IPS DF 19.7 (cell line): Measurements from ENCODE around the gene CRYAA.
"Not testable (repeated sequence)": the region's sequence is repeated elsewhere in the genome, so short reads cannot be mapped to it uniquely, and the experiment has no call there.

ENCODE experiments used
- DNase-seq: peaks from one replicate; pipeline ENCODE4 v3.0.0-alpha.2; 2013; ENCODE audit warnings: low read depth, low spot score

The CRYAA gene, protein sequence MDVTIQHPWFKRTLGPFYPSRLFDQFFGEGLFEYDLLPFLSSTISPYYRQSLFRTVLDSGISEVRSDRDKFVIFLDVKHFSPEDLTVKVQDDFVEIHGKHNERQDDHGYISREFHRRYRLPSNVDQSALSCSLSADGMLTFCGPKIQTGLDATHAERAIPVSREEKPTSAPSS

GRCh38 chr21:43168708-43169107 lies at the start of gene CRYAA:
Gene CRYAA (plus strand): TSS chr21:43169008. CDS start chr21:43169100, 92 bp downstream.
- DNase-seq = not testable (repeated sequence)

- DNase-seq = not testable (repeated sequence)
Observed at GRCh38 chr21:43130094-43130493, 38.7 kb upstream of the CRYAA start.

DNA sequence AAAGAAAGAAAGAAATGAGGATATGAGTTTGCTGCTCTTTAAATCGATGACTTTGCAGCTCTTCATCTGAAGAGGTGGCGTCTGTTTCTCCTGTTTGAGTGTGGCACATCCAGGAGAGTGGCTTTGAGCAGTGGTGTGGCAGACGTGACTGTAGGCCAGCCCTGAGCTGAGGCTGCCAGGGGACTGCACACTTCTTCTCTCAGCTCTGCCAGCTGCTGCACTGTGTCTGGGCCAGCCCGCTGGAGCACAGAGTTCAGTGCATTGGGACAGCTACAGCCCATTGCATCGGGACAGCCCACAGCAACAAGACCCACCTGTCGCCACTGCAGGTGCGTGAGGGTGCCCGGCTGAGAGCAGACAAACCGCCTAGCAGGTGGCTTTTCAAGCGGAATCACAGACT lies 34.3 kb upstream of the CRYAA start:
- not testable (repeated sequence) for DNase-seq

DNA sequence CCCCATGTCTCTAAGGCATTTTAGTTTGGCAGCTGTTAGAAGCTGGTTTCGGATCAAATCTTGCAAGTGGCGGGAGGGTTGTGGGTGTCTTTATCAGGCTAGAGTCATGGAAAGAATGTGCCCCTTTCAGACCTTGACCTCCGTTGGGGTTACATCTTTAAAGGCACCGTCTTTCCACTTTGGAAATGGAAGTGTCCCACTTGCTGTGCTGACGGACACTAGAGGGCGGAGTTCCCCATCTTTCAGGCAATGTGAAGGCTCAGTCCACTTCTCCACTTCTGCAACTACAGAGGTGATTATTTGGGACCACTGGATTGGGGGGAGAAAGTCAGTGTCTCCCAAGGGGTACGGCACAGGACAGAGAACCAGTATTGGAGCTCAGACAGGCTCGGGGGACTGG lies 29.9 kb upstream of the CRYAA start:
- DNase-seq = not testable (repeated sequence)

GRCh38 chr21:43141407-43141806 lies 27.4 kb upstream of the CRYAA start:
- not testable (repeated sequence) for DNase-seq

- DNase-seq = not testable (repeated sequence)
Observed at GRCh38 chr21:43146637-43147036, 22.2 kb upstream of the CRYAA start.

DNA sequence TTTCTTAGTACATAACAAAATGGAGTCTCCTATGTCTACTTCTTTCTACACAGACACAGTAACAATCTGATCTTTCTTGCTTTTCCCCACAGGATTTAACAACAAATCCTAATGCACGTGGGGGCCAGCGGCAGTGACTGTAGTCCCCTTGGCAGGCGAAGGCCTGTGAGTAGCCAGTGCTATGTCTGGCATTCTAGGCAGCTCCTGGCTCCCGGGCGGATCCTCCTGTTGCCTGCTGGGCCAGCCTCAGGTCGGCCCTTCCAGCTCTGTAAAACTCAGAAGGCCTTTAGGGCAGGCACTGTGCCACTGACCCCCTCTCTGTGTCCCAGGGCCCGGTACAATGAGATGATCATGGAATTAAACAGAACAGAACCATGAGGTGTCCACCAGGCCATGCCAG lies 20.8 kb upstream of the CRYAA start:
- DNase-seq = not testable (repeated sequence)

GRCh38 chr21:43149344-43149743 lies 19.5 kb upstream of the CRYAA start:
- not testable (repeated sequence) for DNase-seq

DNA sequence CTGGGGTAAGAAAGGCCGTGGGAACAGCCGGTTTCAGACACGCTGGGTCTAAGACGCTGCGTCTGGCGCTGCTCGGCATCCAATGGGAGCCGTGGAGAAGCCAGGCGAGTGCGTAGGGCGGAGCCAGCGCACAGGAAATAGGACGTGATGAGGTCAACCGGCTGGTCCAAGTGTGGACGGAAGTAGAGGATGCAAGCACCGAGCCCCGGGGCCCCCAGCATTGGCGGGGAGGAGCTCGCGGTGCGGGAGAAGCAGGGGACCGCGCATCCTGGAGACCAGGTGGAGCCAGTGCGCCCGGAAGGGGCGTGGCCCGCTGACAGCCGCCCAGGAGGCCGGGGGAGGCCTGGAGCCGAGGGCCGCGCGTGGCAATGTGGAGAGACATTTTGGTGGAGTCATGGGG lies 15.2 kb upstream of the CRYAA start:
- DNase-seq = not testable (repeated sequence)

GRCh38 chr21:43159279-43160175 lies 9.3 kb upstream of the CRYAA start:
- not testable (repeated sequence) for DNase-seq

DNA sequence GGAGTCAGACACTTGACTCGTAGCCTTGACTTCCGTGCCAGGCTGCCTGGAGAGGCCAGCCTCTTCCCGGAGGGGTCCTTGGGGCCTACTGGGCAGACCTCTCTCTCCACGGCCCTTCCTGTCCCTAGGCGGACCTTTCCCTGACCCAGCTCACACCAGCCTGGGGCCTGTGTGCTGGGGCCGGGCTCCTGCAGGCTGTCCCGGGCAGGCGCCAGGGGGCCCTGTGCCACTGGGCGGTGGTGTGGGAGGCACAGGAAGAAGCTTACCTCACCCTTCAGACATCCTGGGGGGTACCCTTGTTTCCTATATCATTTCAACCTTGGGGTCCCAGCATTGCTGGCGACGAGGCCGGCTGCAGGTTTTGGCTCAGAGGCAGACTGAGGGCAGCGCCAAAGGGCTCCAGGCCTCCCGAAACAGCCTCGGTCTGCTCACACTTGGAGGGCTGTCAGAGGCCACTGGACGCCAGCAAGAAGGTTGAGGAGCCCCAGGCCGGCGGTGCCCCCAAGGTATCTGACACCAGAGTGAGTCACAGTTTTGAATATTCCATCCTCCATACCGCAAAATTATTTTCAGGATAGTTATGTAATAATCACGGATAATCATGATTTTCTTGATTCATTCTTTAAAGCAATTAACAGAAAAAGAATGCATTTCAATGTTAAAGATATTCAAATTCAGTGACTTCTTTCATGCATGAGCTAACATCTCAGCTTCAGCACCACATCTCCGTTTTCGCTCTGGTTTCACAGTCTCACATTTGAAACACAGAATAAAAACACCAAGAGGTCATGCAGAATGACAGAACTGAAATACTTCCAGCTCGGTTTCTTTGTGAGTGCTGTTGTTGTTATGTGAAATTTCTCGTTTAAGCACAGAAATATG lies 6.7 kb upstream of the CRYAA start:
- DNase-seq = not testable (repeated sequence)

DNA sequence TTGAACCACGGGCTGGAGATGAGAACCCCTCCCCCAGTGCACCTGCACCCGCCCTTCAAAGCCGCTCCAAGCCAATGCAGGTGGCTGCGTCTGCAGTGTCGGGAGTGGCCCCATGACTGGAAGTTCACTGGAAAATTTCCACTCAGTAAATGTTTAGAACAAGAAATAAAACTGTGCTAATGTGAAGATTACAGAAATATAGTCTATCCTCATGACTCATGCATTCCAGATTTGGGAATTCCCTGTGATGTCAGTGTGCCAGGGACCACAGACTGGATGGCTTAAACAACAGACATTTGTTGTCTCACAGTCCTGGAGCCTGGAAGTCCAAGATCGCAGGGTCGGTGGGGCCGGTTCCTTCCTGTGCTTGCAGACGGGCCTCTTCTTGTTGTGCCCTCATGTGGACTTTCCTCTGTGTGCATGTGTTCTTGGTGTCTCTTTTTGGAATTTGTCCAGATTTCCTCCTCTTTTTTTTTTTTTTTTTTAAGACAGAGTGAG lies 6.1 kb upstream of the CRYAA start:
- DNase-seq = not testable (repeated sequence)

DNA sequence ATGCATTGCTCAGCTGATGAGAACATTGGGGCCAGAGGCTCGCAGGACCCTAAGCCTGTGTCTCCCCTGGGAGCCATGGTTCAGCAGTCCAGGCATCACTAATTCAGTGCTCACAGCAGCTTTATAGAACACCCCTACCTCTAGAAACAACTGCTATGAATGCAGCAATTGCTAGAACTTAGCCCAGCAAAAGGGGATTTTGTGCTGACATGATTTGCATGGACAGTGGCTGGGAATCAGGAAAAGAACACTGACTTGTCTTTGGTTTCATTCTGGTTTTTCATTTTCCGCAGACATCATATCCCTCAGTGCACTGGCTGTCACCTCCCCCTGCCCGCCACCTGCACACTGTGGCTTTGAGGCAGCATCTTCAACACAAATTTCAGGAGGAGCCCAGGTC lies 4.0 kb upstream of the CRYAA start:
- not testable (repeated sequence) for DNase-seq

DNA sequence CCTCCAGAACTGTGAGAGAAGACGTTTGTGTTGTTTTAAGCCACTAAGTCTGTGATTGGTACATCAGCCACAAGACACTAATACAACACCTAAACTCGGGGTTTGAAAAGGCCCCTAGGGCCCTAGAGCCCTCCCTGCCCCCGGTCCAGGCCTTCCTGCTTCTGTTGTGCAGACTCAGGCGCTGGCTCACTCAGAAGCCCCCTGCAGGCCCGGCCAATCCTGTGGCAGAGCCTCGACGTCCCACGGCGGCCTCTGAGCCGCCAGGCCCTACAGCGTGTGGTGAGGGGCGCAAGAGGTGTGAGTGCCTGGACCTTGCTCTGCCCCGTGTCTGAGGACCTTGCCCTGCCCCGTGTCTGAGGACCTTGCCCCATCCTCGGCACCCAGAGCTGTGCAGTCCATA lies 3.1 kb upstream of the CRYAA start:
- not testable (repeated sequence) for DNase-seq

DNA sequence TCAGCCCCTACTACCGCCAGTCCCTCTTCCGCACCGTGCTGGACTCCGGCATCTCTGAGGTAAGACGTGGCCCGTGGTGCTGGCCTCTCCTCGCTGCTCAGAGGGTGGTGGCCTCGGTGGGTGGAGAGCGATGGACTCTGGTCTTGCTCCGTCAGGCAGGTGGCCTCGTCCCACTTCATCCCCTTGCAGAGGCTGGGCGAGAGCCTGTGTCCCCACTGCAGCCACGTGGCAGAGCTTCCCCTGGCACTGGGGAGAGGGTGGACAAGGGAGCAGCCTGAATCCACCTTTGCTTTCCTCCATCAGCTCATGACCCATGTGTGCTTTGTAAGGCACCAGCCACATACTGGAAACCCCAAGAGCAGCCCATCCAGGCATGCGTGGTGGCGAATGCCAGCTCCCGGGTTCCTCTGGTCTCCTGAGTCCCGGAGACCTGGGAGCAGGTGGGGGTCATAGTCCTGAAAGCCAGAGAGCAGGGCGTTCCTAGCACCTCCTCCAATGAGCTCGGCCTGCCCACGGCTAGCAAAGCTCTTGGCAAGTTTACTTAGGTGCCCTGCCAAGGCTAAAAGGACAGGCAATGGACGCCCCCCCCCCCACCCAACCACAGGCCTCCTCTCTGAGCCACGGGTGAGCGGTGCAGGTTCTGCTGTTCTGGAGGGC lies 550 bp downstream of the CRYAA start:
- not testable (repeated sequence) for DNase-seq

- DNase-seq = not testable (repeated sequence)
Observed at GRCh38 chr21:43169891-43170290, 1.1 kb downstream of the CRYAA start.

DNA sequence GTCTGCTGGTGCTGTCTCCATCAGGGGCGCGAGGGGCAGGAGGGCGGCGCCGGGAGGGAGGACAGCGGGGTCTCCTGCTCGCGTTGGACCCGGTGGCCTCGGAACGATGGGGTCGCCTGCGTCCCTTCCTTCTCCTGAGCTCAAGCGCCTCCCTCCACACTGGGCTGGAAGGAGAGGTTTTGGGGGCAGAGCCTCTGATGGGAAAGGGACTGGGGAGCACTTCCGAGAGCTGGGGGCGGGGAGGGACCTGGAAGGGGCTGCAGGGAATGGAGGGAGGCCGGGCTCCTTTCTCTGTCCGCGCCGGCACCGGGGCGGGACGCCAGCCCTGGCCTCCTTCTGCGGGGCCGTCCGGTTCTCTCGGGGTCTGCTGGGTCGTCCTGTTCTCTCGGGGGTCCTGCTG lies 4.0 kb downstream of the CRYAA start:
- not testable (repeated sequence) for DNase-seq

- DNase-seq = not testable (repeated sequence)
Observed at GRCh38 chr21:43173438-43173837, 4.6 kb downstream of the CRYAA start.

DNA sequence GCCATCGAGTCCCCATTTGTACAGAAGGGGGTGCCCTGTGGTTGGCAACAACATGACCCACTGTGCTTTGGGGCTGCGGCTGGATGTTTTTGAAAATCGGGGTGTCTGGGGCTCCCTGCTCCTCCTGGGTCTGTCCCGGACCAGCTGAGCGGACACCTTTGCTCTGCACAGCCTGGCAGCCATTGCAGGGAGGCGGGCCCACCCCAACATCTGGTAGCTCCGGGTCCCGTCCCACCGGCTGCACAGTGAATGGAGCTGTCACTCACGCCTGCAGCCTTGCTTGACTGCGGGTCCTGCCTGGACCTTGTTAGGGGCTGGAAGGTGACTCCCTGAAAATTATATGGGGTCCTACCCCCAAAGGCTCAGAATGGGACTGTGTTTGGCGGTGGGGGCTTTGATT lies 5.1 kb downstream of the CRYAA start:
- DNase-seq = not testable (repeated sequence)

DNA sequence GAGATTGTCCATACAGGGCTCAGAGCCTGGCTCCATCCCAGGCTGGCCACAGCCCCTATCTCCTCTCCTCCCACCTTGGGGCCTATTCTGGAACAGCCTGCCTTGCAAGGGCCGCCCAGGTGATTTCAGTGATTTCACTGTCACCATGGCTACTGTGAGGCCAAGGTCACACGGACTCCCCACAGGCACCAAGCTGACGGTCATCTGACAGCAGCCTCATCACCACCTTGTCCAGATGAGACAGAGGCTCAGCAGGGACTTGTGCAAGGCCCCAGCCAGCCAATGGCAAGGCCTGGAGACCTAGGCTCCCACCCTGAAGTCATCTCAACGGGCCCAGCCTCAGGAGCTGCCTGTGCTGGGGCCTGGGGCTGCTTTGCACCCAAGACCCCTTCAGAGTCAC lies 6.2 kb downstream of the CRYAA start:
- DNase-seq = not testable (repeated sequence)

DNA sequence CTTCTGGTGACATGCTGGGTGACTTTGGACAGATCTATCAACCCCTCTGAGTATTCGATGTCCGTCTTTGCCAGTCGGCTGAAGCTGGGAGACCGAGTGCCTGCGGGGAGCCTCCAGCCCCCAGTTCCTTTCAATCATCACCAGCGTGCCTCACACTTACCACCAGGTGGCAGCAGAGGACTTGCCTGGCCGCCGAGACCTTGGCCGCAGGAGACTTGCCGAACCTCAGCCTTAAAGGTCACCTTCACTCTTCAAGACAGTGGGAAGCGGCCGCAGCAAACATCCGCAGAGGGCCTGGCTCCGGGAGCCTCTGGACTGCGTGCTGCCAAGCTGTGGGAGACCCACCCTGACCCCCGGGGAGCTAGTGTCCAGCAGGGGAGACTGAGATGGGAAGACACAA lies 7.8 kb downstream of the CRYAA start:
- not testable (repeated sequence) for DNase-seq
